SK-N-SH treated with all-trans-retinoic acid at 6 μM for 48 hours (cell line): ENCODE data around the gene NLRP1.

Experiments
- ARNTL ChIP-seq: fragments of 450-650 bp; formaldehyde crosslinking; IDR thresholded peaks from 2 replicates; pipeline ENCODE4 v1.5.0; 2020; ENCODE audit warnings: low read depth, mild to moderate bottlenecking, moderate library complexity, borderline replicate concordance
- PPARA ChIP-seq: fragments of 250-450 bp; sonication (Bioruptor Pico); IDR thresholded peaks from 2 replicates; pipeline ENCODE4 v1.5.0; 2020; ENCODE audit warnings: mild to moderate bottlenecking, borderline replicate concordance
- RARB ChIP-seq: fragments of 250-450 bp; sonication (Bioruptor Pico); IDR thresholded peaks from 2 replicates; pipeline ENCODE4 v1.8.0; 2021; ENCODE audit warnings: mild to moderate bottlenecking, moderate library complexity
- ZC3H10 ChIP-seq: fragments of 250-450 bp; sonication (Bioruptor Pico); IDR thresholded peaks from 2 replicates; pipeline ENCODE4 v1.5.1; 2021; ENCODE audit warnings: mild to moderate bottlenecking, moderate library complexity
- ZFP30 ChIP-seq: fragments of 450-650 bp; formaldehyde crosslinking; IDR thresholded peaks from 2 replicates; pipeline ENCODE4 v1.5.0; 2022; ENCODE audit warnings: mild to moderate bottlenecking, moderate library complexity
- ZNF565 ChIP-seq: fragments of 450-650 bp; formaldehyde crosslinking; conservative IDR thresholded peaks from 2 replicates; pipeline ENCODE4 v1.5.0; 2020; ENCODE audit warnings: low read depth, mild to moderate bottlenecking, moderate library complexity

- TF ChIP-seq ZFP30 (CRISPR knock-in tag), result no peak
- TF ChIP-seq ZC3H10 (CRISPR knock-in tag), result no peak
- no peak for TF ChIP-seq RARB (CRISPR knock-in tag)
- no peak for TF ChIP-seq PPARA (CRISPR knock-in tag)
- no peak for TF ChIP-seq ARNTL
- TF ChIP-seq ZNF565 (CRISPR knock-in tag), result no peak
Measured at GRCh38 chr17:5630434-5630833, 46.1 kb upstream of the NLRP1 start.
